Measurements from ENCODE around the gene IRF9. TPM values are rescaled to one million over a fixed set of nuclear protein-coding genes. Genes with fewer than 3 reads are reported as not detected.
"Not testable (repeated sequence)": the region's sequence is repeated elsewhere in the genome, so short reads cannot be mapped to it uniquely, and the experiment has no call there.

Gene IRF9
- total RNA-seq, 1 donor from 2014 or later, result 264 TPM

GRCh38 chr14:24189059-24189375 is 28.0 kb downstream of the IRF9 start:
- intact Hi-C loops (cut with micrococcal nuclease), result loop anchor here (2.0 kb wide), 2 partner anchors 44 to 74 kb away; partner anchors contain the start of genes DCAF11, GMPR2, NEDD8 and NRL

GRCh38 chr14:24189460-24189859 is 28.4 kb downstream of the IRF9 start:
- intact Hi-C loops (cut with micrococcal nuclease), result loop anchor here (2.0 kb wide), 2 partner anchors 43 to 75 kb away; partner anchors contain the start of genes DCAF11, GMPR2, NEDD8 and NRL

DNA sequence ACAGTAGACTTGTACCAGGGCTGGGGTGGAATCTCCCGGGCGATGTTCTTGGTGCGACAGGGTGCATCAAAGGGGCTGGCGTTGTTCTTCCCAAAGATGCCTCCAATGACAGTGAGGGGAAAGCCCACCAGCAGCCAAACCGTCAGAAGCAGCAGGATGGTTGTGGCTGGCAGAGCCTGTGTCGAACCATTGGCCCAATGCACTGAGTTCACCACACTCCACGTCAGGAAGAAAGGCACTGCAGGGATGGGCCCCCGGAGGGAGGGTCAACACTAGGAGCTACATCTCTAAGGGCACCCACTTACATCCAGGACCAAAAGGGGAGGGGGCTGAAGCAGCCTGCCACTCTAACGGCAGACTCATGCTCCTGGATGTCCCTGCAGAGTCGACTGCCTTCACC is 29.4 kb downstream of the IRF9 start:
- intact Hi-C loops (cut with micrococcal nuclease), result no loop called here

DNA sequence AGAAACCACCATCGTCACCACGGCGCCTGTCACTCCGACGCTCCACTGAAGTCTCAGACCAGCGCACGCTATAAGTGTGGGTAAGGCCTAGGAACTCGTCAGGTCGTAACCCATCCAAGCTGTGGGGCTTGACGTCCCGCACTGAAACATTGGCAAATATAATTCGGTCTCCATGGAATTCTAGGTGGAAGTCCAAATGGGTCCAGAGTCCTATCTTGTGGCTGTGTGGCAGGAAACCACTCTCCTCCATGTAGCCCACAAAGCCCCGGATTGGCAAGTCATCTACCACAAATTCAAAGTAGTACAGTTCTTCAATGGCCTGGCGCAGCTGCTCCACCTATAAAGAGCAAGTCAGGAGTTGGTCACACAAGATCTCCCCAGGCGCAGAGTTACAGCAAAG is 31.9 kb downstream of the IRF9 start:
- intact Hi-C loops (cut with micrococcal nuclease), result no loop called here

GRCh38 chr14:24194186-24194872 is 33.3 kb downstream of the IRF9 start:
- intact Hi-C loops (cut with micrococcal nuclease), result no loop called here

DNA sequence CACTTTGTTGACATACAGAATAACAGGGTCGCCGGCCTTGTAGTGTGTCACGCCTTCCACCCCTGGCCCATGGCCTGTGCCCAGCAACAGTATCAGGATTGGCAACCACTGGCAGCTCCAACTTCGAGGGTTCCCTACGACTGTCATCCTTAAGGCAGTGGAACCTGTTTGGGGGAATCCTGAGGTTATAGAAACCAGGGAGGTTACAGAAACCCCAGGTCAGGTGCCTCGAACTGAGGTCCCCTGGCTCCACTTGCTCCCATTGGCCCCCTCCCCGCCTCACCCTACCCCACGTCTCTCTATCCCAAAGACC is 33.8 kb downstream of the IRF9 start:
- intact Hi-C loops (cut with micrococcal nuclease), result loop anchor here (1.0 to 5.0 kb wide), 3 partner anchors 18 to 247 kb away; partner anchors contain the start of genes CHMP4A, RABGGTA and SDR39U1

DNA sequence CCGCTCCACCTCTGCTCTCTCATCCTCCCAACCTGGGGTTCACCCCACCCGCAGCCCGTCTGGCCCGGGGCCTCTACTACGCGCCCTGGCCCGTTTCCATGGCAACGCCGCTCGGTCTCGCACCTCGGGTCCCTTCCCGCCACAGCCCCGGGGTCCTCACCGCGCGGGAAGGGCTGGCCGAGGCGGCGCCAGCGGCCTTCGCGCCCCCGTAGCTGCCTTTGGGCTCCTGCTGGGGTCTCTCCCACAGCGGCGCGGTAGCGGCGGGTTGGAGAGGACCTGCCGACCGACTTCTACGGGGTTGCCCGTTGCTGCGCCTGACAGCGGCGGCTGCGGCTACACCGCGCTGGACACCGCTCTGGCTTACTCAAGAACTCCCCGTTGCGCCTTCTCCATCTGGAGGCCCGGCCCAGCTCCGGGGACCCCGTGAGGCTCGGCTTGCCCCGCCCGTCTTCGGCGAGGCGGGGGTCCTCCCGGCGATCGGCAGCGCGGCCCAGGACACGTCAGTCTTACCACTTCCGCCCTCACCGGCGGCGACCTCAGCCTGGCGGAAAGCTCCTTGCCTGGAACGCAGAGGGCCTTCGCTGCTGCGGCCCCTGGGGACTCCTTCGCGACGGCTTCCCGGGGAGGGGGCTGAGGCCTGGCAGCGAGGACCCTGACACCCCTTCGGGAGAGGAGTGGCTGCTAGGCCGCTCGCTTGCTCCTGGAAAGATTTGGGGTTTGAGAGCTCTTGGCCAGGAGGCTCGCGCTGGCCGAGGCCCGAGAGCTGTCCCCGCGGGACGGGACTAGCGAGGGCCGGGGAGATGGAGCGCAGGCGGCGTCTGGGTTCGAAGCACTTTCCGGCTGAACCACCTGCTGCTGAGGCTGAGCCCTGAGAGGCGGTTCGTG is 34.4 kb downstream of the IRF9 start, which contains the start of gene TM9SF1:
TM9SF1 (minus strand) TSS at position 256 of the 885 bp plus-strand sequence. CDS start 422 bp downstream, outside the sequence.
- intact Hi-C loops (cut with micrococcal nuclease), result loop anchor here (1.0 to 5.0 kb wide), 3 partner anchors 18 to 247 kb away; partner anchors contain the start of genes CHMP4A, RABGGTA and SDR39U1

DNA sequence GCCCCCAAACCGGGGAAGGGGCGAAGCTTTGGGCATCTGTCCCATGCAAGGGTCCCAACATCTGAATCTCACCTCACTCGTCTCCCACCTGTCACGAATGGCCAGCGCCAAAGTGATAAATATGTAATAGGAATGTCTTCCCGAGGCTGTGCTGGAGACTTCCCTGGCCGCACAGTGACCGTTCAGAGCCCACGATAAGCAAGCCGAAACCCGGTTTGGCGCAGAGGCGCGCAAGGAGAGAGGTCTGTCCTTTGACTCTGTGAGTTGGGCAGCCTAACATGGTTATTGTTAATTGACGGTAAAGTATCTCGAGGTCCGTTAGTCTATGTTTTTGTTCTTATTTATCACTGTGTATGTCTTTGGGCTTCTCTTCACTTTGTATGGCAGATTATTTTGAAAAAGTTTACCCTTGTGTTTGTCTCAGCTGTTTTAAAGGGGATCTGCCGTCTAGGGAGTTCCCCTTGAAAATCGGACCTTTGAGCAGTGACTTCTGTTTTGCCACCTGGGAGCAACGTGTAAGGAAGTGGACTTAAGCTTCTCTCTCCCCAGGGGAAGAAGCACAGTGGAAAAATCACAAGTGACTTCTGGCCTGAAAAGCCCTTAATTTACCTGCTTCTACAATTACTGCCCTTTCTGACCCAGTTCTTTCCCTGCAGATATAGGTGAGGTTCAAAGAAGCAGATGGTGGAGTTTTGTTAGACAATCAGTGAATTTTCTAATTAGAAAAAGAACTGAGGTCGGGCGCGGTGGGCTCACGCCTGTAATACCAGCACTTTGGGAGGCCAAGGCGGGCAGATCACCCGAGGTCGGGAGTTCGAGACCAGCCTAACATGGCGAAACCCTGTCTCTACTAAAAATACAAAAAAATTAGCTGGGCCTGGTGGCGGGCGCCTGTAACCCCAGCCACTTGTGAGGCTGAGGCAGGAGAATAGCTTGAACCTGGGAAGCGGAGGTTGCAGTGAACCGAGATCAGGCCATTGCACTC is 35.3 kb downstream of the IRF9 start:
- intact Hi-C loops (cut with micrococcal nuclease), result loop anchor here (5.0 kb wide), 1 partner anchor 246 kb away; the partner anchor contains the start of gene SDR39U1

DNA sequence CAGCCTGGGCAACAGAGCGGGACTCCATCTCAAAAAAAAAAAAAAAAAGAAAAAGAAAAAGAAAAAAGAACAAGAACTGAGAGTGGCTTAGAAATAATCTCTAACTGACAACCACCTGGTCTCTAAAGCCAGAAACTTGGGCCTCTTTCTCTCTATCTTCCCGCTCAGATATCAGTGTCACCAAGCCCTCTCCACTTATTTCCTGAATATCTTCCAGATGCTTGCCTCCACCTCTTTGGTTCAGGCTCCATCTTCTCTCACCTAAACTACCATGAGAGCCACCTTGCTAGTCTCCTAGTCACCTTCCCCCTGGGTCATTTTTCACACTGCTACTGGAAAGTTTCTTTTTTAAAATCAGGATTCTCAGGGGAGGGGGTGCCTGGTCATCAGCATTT is 36.0 kb downstream of the IRF9 start:
- intact Hi-C loops (cut with micrococcal nuclease), result loop anchor here (5.0 kb wide), 1 partner anchor 245 kb away; the partner anchor contains the start of gene SDR39U1

DNA sequence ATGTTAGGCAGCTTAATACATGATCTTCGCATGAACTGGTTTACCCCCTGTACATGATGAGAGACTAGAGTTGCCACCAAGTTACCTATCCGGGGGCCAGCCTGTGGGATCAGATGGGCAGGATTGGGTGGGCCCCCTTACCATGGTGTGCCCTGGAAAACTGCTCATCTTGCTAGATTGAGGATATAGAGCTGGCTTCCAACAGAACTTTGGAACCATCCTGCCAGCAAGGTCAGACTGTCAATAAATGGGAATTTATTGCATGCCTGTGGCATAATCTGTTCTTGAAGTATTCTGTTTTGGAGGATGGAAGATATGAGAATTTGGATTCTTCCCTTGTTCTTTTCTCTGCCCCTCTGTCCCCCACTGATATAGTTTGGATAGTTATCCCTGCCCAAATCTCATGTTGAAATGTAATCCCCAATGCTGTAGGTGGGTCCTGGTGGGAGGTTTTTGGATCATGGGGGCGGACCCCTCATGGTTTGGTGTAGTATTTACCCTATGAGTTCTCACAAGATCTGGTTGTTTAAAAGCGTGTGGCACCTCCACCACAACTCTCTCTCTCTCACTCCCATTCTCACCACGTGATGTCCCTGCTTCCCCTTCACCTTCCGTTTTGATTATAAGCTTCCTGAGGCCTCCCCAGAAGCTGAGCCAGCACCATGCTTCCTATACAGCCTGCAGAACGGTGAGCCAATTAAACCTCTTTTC is 37.9 kb downstream of the IRF9 start:
- intact Hi-C loops (cut with micrococcal nuclease), result loop anchor here (5.0 kb wide), 1 partner anchor 243 kb away; the partner anchor contains the start of gene SDR39U1

DNA sequence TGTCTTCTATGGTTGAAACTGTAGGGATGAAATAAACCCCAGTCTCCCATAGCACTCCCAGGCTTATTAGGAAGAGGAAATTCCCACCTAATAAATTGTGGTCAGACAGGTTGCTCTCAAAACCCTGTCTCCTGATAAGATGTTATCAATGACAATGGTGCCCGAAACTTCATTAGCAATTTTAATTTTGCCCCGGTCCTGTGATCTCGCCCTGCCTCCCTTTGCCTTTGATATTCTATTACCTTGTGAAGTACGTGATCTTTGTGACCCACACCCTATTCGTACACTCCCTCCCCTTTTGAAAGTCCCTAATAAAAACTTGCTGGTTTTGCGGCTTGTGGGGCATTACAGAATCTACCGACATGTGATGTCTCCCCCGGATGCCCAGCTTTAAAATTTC is 41.5 kb downstream of the IRF9 start:
- intact Hi-C loops (cut with micrococcal nuclease), result not testable (repeated sequence)

DNA sequence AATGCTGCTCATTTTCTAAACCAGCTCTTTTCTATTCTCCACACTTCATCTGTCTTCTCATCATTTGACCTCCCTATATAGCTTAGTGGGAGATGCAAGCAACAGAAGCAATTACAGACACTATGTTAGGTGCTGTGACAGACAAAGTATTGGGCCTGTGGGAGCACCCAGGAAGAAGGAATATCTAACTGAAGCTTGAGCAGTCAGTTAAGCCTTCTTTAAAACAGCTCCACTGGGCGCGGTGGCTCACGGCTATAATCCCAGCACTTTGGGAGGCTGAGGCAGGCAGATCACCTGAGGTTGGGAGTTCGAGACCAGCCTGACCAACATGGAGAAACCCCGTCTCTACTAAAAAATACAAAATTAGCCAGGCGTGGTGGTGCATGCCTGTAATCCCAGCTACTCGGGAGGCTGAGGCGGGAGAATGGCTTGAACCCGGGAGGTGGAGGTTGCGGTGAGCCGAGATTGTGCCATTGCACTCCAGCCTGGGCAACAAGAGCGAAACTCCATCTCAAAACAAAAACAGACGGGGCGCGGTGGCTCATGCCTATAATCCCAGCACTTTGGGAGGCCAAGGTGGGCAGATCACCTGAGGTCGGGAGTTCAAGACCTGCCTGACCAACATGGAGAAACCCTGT is 42.3 kb downstream of the IRF9 start:
- intact Hi-C loops (cut with micrococcal nuclease), result not testable (repeated sequence)

DNA sequence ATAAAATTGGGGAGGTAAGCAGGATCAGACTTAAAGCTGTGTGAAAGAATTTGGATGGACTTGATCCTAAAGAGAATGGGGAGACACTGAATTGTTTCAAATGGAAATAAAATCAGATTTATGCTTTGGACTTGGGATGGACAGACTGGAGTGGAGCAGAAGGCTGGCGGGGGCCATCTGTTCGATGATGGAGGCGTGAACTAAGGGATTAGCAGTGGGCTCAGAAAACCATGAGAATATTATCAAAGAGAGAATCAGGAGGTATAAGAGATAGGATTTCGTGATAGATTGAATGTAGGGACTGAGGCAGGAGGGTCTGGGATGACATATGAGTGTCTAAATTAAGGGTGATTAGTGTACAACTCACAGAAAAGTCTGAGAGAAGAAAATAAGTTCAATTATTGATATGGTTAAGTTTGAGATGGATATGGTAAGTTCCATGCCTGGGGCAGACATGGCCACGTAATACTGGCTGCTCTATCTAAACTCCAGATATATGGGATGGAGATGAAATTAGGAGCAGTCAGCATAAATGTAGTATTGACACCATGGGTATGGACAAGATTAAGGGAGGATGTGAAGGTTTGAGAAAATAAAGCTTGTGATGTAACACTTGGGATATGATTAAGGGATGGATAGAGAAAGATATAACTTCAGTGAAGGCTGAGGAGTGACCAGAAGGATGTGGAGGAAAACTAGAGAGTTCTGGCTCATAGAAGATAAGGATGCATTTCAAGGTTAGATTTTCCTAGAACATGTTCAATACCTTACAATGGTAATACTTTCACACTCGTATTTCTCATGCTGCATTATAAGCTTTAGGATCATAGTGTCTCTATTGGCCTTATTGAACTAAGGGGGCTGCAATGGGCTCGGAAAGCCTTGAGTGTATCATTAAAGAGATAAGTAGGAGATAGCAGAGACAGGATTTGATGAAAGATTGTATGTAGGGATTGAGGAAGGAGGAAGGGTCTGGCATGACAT is 43.4 kb downstream of the IRF9 start:
- intact Hi-C loops (cut with micrococcal nuclease), result no loop called here

GRCh38 chr14:24206260-24207103 is 45.4 kb downstream of the IRF9 start:
- intact Hi-C loops (cut with micrococcal nuclease), result no loop called here

DNA sequence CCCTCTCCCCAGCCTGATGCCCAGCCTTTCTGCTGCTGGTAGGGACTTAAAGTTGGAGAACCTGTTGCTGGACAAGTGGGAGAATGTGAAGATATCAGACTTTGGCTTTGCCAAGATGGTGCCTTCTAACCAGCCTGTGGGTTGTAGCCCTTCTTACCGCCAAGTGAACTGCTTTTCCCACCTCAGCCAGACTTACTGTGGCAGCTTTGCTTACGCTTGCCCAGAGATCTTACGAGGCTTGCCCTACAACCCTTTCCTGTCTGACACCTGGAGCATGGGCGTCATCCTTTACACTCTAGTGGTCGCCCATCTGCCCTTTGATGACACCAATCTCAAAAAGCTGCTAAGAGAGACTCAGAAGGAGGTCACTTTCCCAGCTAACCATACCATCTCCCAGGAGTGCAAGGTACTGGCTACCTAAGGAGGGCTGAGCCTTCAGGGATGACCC is 46.1 kb downstream of the IRF9 start:
- intact Hi-C loops (cut with micrococcal nuclease), result no loop called here

DNA sequence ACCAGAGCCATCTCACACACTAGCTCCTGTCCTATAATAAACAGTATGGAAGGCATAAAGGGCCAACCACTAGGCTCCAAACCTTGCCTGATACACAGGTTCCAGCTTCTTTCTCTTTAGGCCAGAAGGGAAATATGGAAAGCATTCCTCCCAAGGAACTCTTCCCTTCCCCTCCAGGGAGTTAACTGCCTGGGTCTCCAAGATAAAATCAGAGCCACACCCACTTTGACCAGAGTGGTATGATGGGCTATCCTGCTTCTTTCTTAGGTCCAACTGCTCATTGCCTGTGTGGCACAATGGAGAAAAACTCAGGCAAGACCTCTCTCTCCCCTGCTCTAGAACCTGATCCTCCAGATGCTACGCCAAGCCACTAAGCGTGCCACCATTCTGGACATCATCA is 46.6 kb downstream of the IRF9 start:
- intact Hi-C loops (cut with micrococcal nuclease), result no loop called here

DNA sequence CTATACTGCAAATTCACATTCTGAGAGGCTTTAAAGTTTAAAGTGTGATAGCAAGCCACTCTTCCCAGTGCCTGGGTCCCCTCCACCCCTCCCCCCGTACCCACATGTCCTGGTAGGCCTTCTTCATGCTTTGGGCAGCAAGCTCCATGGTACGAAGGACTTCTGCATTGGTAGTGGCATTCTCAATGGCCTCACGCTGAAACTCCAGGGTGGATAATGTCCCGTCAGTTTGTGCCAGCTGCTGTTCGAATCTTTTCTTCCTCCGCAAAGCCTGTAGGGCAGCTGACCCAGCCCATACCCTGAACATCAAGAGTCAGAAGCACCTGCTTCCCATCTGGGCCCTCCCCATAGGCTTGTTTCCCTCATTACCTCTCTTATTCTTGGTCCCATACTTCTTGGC is 50.2 kb downstream of the IRF9 start:
- intact Hi-C loops (cut with micrococcal nuclease), result no loop called here
